Activated T-helper 1 cell treated with anti-CD3 and anti-CD28 coated beads, Interleukin-12 subunit alpha, Interleukin-12 subunit beta, Interleukin-2, Interleukin-4 antibody, amounts not matched to agents 30 ng/mL and 10 ng/mL and 1 ng/mL, durations not matched to agents 14 hours and 24 hours and 36 hours (primary cell): ENCODE results near the gene DUS2. TPM values are rescaled to one million over a fixed set of nuclear protein-coding genes. Genes with fewer than 3 reads are reported as not detected.
"Not testable (repeated sequence)": the region's sequence is repeated elsewhere in the genome, so short reads cannot be mapped to it uniquely, and the experiment has no call there.

Experiments
- DNase-seq: peaks from one replicate; pipeline ENCODE4 v3.0.0; 2021; ENCODE audit warnings: low spot score
- H3K27ac Mint-ChIP-seq: one replicate; pipeline ENCODE4 v1.8.0; 2021; ENCODE audit warnings: mild to moderate bottlenecking, mixed read lengths
- H3K27me3 Mint-ChIP-seq: one replicate; pipeline ENCODE4 v1.8.0; 2022; ENCODE audit warnings: mild to moderate bottlenecking, moderate library complexity, mixed read lengths; ENCODE audit not compliant: insufficient read depth
- H3K36me3 Mint-ChIP-seq: one replicate; pipeline ENCODE4 v1.8.0; 2021; ENCODE audit warnings: low read depth, mixed read lengths
- H3K4me1 Mint-ChIP-seq: one replicate; pipeline ENCODE4 v1.8.0; 2021; ENCODE audit warnings: low read depth, mixed read lengths
- H3K4me3 Mint-ChIP-seq: one replicate; pipeline ENCODE4 v1.8.0; 2021; ENCODE audit warnings: mild to moderate bottlenecking, moderate library complexity, mixed read lengths
- H3K9me3 Mint-ChIP-seq: one replicate; pipeline ENCODE4 v1.8.0; 2021; ENCODE audit warnings: mixed read lengths
- intact Hi-C: fragments of 100-400 bp; cut with micrococcal nuclease; formaldehyde crosslinking; loops from one replicate; pipeline ENCODE4 v1.15.1; 2024
- total RNA-seq: library from RNA; stranded (reverse); gene quantifications from 2 replicates; pipeline ENCODE4 v1.2.3, GENCODE V29; 2022

The DUS2 gene
- total RNA-seq, 1 donor from 2014 or later = 34.7 TPM

DNA sequence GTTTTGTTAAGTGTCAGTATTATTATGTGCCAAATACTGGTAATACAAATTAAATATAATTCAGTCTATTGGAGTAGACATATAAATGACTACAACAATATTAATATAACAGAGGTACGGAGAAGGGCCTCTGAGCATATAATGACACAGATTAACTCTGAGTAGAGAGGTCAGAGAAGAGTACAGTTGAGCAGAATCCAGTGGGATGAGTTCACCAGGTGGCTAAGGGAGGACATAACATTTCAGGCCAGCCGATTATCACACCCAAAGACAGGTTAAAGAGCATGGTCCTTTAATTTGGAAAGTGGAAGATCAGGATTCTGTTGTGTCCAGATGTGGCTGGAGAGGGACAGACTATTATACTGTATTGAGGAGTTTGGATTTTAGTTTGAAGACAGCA lies 73.4 kb downstream of the DUS2 start:
- intact Hi-C loops = no loop called here
- peaks cover 13% of the 10 kb centered on the region for H3K36me3 Mint-ChIP-seq
- H3K27me3 Mint-ChIP-seq = no peaks in the 10 kb centered on the region
- H3K4me3 Mint-ChIP-seq = no peak overlapping the region
- no peaks in the 10 kb centered on the region for H3K9me3 Mint-ChIP-seq
- no peak overlapping the region for H3K27ac Mint-ChIP-seq
- H3K4me1 Mint-ChIP-seq = peaks cover 63% of the 10 kb centered on the region
- no peak for DNase-seq

DNA sequence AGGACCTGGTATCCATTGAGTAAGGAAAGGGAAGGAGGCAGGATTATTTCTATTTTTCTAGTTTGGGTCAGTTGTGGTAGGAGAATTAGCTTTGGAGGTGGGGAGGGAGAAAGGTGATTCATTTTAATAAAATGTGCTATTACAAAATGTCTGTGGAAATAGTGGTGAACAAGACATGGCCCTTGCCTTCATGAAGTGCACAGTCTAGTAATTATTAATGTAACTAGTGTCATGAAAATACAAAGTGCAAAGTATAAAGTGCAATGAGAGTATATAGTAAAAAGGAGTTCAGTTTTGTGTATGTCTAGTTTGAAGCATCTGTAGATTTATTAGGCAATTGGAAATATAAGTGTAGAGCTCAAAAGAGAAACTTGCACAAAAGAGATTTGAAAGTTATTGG lies 74.0 kb downstream of the DUS2 start:
- no peak overlapping the region for H3K4me3 Mint-ChIP-seq
- peak overlapping the region; percentile 4 for H3K27ac Mint-ChIP-seq
- intact Hi-C loops = no loop called here
- H3K36me3 Mint-ChIP-seq = peaks cover 14% of the 10 kb centered on the region
- no peaks in the 10 kb centered on the region for H3K27me3 Mint-ChIP-seq
- DNase-seq = no peak
- H3K4me1 Mint-ChIP-seq = peaks cover 61% of the 10 kb centered on the region
- no peaks in the 10 kb centered on the region for H3K9me3 Mint-ChIP-seq

DNA sequence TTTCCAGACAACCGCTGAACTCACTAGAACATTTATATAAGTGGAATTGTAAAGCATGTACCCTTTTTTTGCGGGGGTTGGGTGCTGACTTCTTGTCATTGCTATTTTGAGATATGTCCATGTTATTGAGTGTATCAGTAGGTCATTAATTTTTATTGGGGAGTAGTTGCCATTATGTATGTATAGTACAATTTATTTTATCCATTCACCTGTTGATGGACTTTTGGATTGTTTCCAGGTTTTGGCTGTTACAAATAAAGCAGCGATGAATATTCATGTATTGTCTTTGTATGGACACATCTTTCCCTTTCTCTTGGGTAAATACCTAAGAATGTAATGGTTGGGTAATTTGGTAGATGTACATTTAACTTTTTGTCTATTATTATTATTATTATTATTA lies 74.8 kb downstream of the DUS2 start:
- Mint-ChIP-seq H3K36me3 (peaks cover 18% of the 10 kb centered on the region), H3K27me3 (no peaks in the 10 kb centered on the region), H3K27ac (no peak overlapping the region), H3K9me3 (no peaks in the 10 kb centered on the region), H3K4me1 (peaks cover 65% of the 10 kb centered on the region), H3K4me3 (no peak overlapping the region)
- DNase-seq = no peak
- intact Hi-C loops = no loop called here

DNA sequence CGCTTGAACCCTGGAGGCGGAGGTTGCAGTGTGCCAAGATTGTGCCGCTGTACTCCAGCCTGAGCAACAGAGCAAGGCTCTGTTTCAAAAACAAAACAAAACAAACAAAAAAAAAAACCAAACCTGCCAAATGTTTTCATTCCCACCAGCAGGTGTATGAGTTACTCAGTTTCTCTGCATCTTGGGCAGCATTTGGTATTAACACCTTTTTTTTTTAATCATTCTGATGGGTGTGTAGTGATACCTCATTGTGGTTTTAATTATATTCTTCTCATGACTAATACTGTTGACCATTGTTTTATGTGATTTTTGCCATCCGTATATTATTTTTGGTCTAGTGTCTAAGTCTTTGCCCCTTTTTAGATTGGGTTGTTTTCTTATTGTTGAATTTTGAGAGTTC lies 77.4 kb downstream of the DUS2 start:
- intact Hi-C loops = no loop called here
- Mint-ChIP-seq H3K36me3 (peaks cover 25% of the 10 kb centered on the region), H3K27ac (peak overlapping the region; percentile 31)

DNA sequence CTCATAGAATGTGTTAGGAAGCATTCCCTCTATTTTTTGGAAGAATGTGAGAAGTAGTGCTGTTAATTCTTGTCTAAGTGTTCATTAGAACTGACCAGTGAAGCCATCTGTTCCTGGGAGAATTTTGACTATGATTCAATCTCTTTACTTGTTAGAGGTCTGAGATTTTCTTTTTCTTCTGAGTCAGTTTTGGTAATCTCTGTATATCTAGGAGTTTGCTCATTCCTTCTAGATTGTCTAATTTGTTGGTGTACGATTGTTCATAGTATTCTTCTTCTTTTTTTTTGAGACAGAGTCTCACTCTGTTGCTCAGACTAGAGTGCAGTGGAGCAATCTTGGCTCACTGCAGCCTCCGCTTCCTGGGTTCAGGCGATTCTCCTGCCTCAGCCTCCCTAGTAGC lies 82.5 kb downstream of the DUS2 start:
- no peak overlapping the region for H3K4me3 Mint-ChIP-seq
- DNase-seq = no peak
- intact Hi-C loops = no loop called here
- peaks cover 70% of the 10 kb centered on the region for H3K4me1 Mint-ChIP-seq
- H3K27ac Mint-ChIP-seq = no peak overlapping the region
- peaks cover 50% of the 10 kb centered on the region for H3K36me3 Mint-ChIP-seq
- no peaks in the 10 kb centered on the region for H3K27me3 Mint-ChIP-seq
- peaks cover 32% of the 10 kb centered on the region for H3K9me3 Mint-ChIP-seq

More for the DNA sequence above, 77.4 kb downstream of the DUS2 start:
- Mint-ChIP-seq H3K4me1 (peaks cover 65% of the 10 kb centered on the region), H3K9me3 (peaks cover 3% of the 10 kb centered on the region), H3K27me3 (no peaks in the 10 kb centered on the region), H3K4me3 (no peak overlapping the region)
- no peak for DNase-seq

DNA sequence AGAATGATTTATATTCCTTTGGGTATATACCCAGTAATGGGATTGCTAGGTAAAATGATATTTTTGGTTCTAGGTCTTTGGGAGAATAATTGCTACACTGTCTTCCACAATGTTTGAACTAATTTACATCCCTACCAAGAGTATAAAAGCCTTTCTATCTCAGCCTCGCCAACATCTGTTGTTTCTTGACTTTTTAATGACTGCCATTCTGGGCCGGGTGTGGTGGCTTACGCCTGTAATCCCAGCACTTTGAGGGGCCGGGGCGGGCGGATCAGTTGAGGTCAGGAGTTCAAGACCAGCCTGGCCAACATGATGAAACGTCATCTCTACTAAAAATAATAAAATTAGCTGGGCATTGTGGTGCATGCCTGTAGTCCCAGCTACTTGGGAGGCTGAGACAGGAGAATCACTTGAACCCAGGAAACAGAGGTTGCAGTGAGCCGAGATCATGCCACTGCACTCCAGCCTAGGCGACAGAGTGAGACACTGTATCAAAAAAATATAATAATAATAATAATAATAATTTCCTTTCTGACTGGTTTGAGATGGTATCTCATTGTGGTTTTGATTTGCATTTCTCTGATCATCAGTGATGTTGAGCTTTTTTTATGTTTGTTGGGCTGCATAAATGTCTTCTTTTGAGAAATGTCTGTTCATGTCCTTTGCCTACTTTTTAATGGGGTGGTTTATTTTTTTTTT lies 84.3 kb downstream of the DUS2 start:
- peaks cover 71% of the 10 kb centered on the region for H3K4me1 Mint-ChIP-seq
- H3K27ac Mint-ChIP-seq, H3K4me3 Mint-ChIP-seq, intact Hi-C loops, DNase-seq, H3K27me3 Mint-ChIP-seq: not testable (repeated sequence)
- peaks cover 46% of the 10 kb centered on the region for H3K9me3 Mint-ChIP-seq
- H3K36me3 Mint-ChIP-seq = peaks cover 59% of the 10 kb centered on the region

DNA sequence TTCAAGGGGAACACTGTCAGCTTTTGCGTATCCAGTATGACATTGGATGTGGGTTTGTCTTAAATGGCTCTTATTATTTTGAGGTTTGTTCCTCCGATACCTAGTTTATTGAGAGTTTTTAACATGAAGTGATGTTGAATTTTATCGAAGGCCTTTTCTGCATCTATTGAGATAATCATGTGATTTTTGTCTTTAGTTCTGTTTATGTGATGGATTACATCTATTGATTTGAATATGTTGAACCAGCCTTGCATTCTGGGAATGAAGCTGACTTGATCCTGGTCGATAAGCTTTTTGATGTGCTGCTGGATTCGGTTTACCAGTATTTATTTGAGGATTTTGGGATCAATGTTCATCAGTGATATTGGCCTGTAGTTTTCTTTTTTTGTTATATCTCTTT lies 86.1 kb downstream of the DUS2 start:
- peaks cover 57% of the 10 kb centered on the region for H3K36me3 Mint-ChIP-seq
- H3K4me1 Mint-ChIP-seq = peaks cover 67% of the 10 kb centered on the region
- H3K9me3 Mint-ChIP-seq = peaks cover 49% of the 10 kb centered on the region
- H3K4me3 Mint-ChIP-seq, DNase-seq, intact Hi-C loops, H3K27me3 Mint-ChIP-seq, H3K27ac Mint-ChIP-seq: not testable (repeated sequence)

DNA sequence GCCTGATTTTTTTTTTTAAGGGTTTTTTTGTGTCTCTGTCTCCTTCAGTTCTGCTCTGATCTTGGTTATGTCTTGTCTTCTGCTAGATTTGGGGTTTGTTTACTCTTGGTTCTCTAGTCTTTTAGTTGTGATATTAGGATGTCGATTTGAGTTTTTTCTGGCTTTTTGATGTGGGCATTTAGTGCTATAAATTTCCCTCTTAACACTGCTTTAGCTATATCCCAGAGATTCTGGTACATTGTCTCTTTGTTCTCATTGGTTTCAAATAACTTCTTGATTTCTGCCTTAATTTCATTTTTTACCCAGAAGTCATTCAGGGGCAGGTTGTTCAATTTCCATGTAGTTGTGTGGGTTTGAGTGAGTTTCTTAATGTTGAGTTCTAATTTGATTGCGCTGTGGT lies 87.5 kb downstream of the DUS2 start:
- peaks cover 45% of the 10 kb centered on the region for H3K9me3 Mint-ChIP-seq
- DNase-seq, H3K27me3 Mint-ChIP-seq, intact Hi-C loops: not testable (repeated sequence)
- peaks cover 65% of the 10 kb centered on the region for H3K4me1 Mint-ChIP-seq
- H3K36me3 Mint-ChIP-seq = peaks cover 51% of the 10 kb centered on the region
- peak overlapping the region; percentile 15 for H3K4me3 Mint-ChIP-seq
- H3K27ac Mint-ChIP-seq = peak overlapping the region; percentile 20

DNA sequence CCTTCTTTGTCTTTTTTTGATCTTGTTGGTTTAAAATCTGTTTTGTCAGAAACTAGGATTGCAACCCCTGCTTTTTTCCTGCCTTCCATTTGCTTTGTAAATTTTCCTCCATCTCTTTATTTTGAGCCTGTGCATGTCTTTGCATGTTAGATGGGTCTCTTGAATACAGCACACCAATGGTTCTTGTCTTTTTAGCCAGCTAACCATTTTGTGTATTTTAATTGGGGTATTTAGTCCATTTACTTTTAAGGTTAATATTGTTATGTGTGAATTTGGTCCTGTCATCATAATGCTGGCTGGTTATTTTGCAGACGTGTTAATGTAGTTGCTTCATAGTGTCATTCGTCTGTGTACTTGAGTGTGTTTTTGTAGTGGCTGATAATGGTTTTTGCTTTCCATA lies 88.3 kb downstream of the DUS2 start:
- no peak for DNase-seq
- H3K36me3 Mint-ChIP-seq = peaks cover 49% of the 10 kb centered on the region
- peaks cover 70% of the 10 kb centered on the region for H3K4me1 Mint-ChIP-seq
- H3K4me3 Mint-ChIP-seq = no peak overlapping the region
- H3K27ac Mint-ChIP-seq = peak overlapping the region; percentile 62
- H3K27me3 Mint-ChIP-seq = no peaks in the 10 kb centered on the region
- intact Hi-C loops = no loop called here
- H3K9me3 Mint-ChIP-seq = peaks cover 43% of the 10 kb centered on the region

DNA sequence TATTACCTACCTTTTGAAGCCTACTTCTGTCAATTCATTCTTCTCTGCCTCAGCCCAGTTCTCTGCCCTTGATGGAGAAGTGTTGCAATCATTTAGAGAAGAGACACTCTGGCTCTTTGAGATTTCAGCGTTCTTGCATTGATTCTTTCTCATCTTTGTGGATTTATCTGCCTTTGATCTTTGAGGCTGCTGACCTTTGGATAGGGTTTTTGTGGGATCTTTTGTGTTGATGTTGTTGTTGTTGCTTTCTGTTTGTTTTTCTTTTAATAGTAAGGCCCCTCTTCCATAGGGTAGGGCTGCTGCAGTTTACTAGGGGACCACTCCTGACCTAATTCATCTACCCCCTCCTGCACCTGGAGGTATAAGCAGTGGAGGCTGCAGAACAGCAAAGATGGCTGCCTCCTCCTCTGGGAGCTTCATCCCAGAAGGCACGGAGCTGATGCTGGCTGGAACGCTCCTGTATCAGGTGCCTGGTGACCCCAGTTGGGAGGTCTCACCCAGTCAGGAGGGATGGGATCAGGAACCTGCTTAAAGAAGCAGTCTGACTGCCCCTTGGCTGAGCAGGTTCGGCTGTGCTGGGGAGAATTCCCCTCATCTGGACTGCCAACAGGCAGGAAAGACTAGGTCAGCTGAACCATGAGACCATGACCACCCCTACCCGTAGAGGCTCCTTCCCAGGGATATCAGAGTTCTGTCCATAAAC lies 90.1 kb downstream of the DUS2 start:
- peaks cover 37% of the 10 kb centered on the region for H3K36me3 Mint-ChIP-seq
- no peak overlapping the region for H3K4me3 Mint-ChIP-seq
- no peak for DNase-seq
- H3K27me3 Mint-ChIP-seq = no peaks in the 10 kb centered on the region
- intact Hi-C loops = no loop called here
- peak overlapping the region; percentile 64 for H3K27ac Mint-ChIP-seq
- H3K9me3 Mint-ChIP-seq = peaks cover 37% of the 10 kb centered on the region
- peaks cover 73% of the 10 kb centered on the region for H3K4me1 Mint-ChIP-seq

DNA sequence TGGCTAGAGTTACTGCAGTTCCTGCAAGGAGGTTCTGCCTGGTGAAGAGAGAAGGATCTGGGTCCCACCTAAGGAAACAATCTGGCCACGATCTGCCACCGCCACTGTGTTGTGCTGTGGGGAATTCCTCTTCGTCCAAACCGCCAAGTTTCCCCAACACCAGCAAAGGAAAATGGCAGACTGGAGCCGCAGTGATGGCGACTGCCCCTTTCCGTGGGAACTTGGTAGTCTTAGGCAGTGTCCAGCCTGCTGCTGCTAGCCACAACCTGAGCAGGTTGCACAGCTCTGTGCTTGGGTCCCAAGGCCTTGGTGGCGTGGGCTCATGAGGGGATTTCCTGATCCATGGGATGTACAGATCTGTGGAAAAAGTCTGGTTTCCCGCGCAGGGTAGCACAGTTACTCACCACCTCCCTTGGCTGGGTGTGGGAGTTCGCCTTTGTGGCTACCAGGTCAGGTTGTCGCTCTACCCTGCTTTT lies 90.7 kb downstream of the DUS2 start:
- H3K9me3 Mint-ChIP-seq = peaks cover 31% of the 10 kb centered on the region
- intact Hi-C loops = no loop called here
- peaks cover 72% of the 10 kb centered on the region for H3K4me1 Mint-ChIP-seq
- no peak for DNase-seq
- H3K4me3 Mint-ChIP-seq = no peak overlapping the region
- H3K27me3 Mint-ChIP-seq = no peaks in the 10 kb centered on the region
- H3K27ac Mint-ChIP-seq = no peak overlapping the region
- H3K36me3 Mint-ChIP-seq = peaks cover 35% of the 10 kb centered on the region

DNA sequence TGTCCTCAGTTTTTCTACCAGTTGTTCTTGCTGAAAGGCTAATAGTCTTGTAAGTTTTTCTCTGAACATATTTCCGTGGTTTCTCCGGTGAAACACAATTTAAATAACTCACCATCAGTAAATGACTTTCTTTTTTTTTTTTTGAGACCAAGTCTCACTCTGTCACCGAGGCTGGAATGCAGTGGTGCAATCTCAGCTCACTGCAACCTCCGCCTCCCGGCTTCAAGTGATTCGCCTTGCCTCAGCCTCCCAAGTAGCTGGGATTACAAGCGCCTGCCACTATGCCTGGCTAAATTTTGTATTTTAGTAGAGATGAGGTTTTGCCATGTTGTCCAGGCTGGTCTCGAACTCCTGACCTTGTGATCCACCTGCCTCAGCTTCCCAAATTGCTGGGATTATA lies 91.9 kb downstream of the DUS2 start:
- H3K27ac Mint-ChIP-seq, DNase-seq, H3K27me3 Mint-ChIP-seq, intact Hi-C loops, H3K4me3 Mint-ChIP-seq: not testable (repeated sequence)
- Mint-ChIP-seq H3K9me3 (peaks cover 20% of the 10 kb centered on the region), H3K36me3 (peaks cover 28% of the 10 kb centered on the region), H3K4me1 (peaks cover 82% of the 10 kb centered on the region)

DNA sequence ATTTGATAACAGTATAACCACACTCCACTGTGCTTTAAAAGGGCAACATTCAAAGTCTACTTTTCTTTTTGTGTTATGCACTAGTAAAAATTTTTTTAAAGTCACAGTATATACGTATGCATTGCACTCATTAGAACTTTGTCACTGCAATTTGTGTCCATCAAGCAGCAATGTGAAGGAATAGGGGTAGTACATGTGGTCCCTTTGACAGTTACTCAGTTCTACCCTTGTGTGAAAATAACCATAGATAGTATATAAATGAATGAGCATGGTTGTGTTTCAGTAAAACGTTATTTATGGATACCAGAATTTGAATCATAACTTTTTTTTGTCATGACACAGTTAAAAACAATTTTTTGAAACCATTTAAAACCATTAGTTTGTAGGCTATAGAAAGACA lies 92.8 kb downstream of the DUS2 start:
- intact Hi-C loops = loop anchor here (1.0 kb wide), 2 partner anchors 22 to 30 kb away; no protein-coding TSS in a partner anchor

More for the DNA sequence above, 92.8 kb downstream of the DUS2 start:
- Mint-ChIP-seq H3K9me3 (peaks cover 15% of the 10 kb centered on the region), H3K27ac (peak overlapping the region; percentile 5), H3K4me3 (no peak overlapping the region), H3K36me3 (peaks cover 24% of the 10 kb centered on the region), H3K27me3 (no peaks in the 10 kb centered on the region), H3K4me1 (peaks cover 78% of the 10 kb centered on the region)
- no peak for DNase-seq
